GM12864 (cell line): ENCODE data around the gene CD320.

Experiments
- DNase-seq: peaks from one replicate; pipeline ENCODE4 v3.0.0-alpha.2; 2011; ENCODE audit warnings: low read depth
- H3K4me3 ChIP-seq: 2 replicates; pipeline ENCODE4 v1.5.1; 2011; ENCODE audit warnings: mild to moderate bottlenecking, low read depth, low read length, control low read depth
- TF ChIP-seq, protein P1 (sequence below): IDR thresholded peaks from 2 replicates; pipeline ENCODE4 v1.5.1; 2011; ENCODE audit warnings: low read depth, mild to moderate bottlenecking, moderate library complexity, low read length, control low read depth, inconsistent platforms; ENCODE audit errors: missing control alignments

Gene CD320

DNA sequence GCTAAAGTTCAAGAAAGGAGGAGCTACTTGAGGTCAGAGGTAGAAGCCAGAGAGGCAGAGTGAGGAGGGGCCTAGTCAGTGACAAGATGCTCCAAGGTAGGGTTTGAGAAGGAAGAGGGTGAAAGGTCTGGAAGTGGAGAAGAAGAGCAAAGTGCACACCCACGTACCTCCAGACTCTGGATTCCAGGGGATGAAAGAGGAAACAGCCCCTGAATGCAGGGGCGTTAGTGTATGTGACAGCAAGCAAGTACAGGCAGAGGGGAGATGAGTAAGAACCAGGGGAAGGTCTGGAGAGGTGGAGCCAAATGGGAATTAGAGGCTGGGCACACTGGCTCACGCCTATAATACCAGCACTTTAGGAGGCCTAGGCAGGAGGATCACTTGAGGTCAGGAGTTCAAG, 21.8 kb upstream of the CD320 start:
- no peak for DNase-seq
- H3K4me3 ChIP-seq: no peak overlapping the region
- TF ChIP-seq, protein P1, sequence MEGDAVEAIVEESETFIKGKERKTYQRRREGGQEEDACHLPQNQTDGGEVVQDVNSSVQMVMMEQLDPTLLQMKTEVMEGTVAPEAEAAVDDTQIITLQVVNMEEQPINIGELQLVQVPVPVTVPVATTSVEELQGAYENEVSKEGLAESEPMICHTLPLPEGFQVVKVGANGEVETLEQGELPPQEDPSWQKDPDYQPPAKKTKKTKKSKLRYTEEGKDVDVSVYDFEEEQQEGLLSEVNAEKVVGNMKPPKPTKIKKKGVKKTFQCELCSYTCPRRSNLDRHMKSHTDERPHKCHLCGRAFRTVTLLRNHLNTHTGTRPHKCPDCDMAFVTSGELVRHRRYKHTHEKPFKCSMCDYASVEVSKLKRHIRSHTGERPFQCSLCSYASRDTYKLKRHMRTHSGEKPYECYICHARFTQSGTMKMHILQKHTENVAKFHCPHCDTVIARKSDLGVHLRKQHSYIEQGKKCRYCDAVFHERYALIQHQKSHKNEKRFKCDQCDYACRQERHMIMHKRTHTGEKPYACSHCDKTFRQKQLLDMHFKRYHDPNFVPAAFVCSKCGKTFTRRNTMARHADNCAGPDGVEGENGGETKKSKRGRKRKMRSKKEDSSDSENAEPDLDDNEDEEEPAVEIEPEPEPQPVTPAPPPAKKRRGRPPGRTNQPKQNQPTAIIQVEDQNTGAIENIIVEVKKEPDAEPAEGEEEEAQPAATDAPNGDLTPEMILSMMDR: no peak

- no peak overlapping the region for H3K4me3 ChIP-seq
- no peak for DNase-seq
- TF ChIP-seq, protein P1: no peak
These were observed 17.3 kb upstream of the CD320 start for GRCh38 chr19:8325454-8325853.

DNA sequence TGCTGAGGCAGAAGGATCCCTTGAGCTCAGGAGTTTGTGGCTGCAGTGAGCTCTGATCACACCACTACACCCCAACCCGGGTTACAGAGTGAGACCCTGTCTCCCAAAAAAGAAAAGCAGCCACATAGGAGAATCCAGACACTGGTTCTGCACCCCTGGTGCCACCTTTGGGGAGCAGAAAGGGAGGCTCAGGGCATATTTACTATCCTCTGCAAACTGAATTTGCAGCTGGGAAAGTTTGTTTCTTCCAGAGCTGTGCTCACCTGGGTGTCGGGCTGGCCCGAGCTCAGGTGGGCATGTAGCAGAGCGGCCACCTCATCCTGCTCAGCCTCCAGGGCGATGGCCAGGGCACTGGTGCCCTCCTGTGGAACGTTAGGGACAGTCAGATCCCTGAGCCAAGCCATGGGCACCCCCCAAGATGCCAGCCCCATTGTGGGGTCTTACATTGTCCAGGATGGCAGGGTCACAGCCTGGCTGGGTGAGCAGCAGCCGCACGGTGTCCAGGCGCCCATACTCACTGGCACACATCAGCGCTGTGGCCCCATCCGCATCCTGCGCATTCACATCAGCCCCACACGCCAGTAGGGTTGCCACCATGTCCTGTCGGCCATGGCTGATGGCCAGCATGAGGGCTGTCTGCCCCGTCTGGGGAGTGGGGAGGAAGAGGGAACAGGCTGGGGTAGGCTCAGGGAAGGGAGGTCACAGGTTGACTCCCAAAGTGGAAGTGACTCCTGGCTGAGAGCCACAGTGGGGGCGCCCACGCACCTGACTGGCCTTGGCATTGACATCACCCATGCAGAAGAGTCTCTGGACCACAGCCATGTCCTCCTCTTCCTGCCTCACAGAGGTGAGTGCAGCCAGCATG, 16.3 kb upstream of the CD320 start:
- H3K4me3 ChIP-seq: no peak overlapping the region
- TF ChIP-seq, protein P1: no peak
- DNase-seq: no peak

DNA sequence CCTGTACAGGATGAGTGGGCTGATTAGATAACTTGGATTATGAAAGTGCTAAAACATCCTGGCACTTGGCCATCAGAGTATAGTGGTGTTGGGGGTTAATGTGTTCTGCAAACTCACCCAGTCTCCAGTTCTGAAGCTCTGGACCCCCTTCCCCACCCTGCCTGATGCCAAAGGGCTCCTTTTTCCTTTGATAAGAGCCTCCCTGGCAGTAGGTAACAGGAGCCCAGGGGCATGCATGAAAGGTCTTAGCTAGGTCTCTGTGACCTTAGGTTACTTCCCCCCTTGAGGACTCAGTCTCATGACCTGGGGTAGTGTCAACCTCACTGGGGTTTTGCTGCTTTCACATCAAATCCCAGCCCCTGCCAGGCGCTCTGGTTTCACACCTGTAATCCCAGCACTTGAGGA, 15.6 kb upstream of the CD320 start:
- H3K4me3 ChIP-seq: no peak overlapping the region
- no peak for DNase-seq
- TF ChIP-seq, protein P1: no peak

DNA sequence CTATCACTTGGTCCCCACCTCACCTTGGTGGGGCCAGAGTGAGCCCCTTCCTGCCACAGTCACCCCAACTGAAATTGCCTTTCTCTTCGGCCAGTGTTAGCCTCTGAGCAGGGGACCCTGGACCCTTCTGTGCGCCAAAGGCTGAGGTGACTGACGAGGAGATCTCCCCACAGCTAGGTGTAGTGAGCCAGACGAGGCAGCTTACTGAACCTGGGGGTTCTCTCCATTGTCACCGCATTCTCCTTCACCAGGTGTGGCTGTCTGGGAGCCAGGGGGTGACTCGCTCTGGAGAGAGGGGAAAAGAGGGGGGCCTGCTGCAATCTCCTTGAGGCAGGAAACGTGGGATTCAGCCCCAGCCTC, 14.5 kb upstream of the CD320 start:
- DNase-seq: no peak
- TF ChIP-seq, protein P1: no peak
- H3K4me3 ChIP-seq: peak overlapping the region; percentile 100

DNA sequence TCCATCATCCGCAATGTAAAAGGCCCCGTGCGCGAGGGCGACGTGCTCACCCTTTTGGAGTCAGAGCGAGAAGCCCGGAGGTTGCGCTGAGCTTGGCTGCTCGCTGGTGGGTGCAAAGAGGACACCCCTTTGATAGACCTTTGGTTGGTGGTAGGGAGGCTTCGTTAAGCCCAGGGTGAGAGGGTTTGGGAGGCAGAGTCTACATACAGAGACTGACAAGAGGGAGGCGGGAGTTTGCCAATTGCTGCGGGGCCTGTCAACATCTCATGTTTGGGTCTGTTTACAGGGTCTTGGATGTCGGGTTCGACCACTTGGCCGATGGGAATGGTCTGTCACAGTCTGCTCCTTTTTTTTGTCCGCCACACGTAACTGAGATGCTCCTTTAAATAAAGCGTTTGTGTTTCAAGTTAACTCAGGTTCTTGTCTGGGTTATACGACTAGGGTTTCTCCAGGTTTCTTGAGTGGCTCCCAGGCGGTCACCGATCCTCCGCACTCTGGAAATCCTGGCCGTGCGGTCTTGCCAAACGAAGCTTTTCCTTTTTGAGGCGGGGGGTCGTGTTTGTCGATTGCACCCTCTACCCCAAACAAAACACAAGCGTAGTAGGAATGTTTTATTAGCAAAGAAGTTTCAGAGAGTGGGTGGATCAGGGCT, 14.0 kb upstream of the CD320 start:
- no peak for DNase-seq
- H3K4me3 ChIP-seq: peak overlapping the region; percentile 100
- TF ChIP-seq, protein P1: no peak
